HG03060 (cell line): ENCODE data around the gene GIPC3.
"Not testable (repeated sequence)": the region's sequence is repeated elsewhere in the genome, so short reads cannot be mapped to it uniquely, and the experiment has no call there.

ENCODE experiments used
- ATAC-seq: cut with Tn5 transposase; IDR thresholded peaks from one replicate; pipeline ENCODE4 v1.9.1; 2021; ENCODE audit warnings: low read depth, moderate number of reproducible peaks; ENCODE audit not compliant: unreplicated experiment

The GIPC3 gene

GRCh38 chr19:3615524-3616135 lies 30.4 kb downstream of the GIPC3 start:
- no peak for ATAC-seq

GRCh38 chr19:3617463-3617862 lies 32.2 kb downstream of the GIPC3 start:
- ATAC-seq = no peak

- no peak for ATAC-seq
Observed at GRCh38 chr19:3618144-3618810, 33.0 kb downstream of the GIPC3 start.

GRCh38 chr19:3618811-3619630 lies 33.7 kb downstream of the GIPC3 start:
- no peak for ATAC-seq

DNA sequence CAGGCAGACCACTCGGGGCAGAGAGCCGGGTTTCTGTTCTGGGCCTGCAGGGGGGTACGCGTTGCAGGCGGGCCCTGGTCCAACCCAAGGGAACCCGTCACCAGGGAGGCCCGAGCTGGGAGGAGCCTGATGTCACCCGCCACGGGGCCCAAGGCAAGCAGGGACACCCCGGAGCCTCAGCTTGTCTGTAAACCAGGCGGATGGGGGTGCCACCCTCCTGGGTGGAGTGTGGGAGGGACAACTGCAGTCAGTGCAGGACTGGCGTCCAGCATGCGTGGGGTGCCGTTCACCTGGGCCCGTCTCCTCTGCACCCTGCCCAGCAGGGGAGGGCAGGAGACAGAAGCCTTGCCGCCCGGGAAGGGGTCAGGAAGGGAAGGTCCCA lies 34.3 kb downstream of the GIPC3 start:
- no peak for ATAC-seq

DNA sequence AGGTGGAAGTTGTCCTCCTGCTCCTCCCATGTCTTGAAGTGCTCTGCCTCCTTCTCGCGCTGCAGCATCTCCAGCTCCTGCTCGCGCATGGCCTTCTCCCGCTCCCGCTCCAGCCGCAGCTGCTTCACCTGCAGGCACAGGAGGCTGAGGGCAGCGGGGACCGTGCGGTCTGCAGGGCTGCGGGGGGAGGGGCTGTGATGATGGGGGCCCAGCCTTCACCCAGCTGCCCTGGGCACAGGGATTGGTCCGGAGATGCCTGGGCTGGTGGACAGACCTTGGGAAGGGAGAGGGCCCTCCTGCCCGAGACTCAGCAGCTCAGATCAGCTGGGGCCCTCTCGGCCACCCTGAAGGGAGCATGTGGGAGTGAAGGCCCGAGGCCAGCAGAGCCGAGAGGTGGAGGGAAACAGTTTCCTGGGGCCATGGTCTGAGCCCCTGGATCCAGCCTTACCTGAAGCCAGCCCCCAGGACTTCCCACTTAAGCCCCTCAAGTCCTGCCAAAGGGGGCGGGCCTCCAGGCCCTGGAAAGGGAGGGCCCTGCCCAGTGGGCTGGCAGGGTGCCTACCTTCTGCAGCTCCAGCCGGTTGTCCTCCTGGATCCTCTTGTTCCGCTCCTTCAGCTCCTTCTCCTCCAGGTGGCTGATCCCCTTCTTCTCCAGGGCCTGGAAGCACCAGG lies 35.0 kb downstream of the GIPC3 start:
- no peak for ATAC-seq

GRCh38 chr19:3620817-3621547 lies 35.7 kb downstream of the GIPC3 start:
- no peak for ATAC-seq

GRCh38 chr19:3621689-3622088 lies 36.4 kb downstream of the GIPC3 start:
- no peak for ATAC-seq

- ATAC-seq = no peak
Observed at GRCh38 chr19:3622224-3622623, 36.9 kb downstream of the GIPC3 start.

DNA sequence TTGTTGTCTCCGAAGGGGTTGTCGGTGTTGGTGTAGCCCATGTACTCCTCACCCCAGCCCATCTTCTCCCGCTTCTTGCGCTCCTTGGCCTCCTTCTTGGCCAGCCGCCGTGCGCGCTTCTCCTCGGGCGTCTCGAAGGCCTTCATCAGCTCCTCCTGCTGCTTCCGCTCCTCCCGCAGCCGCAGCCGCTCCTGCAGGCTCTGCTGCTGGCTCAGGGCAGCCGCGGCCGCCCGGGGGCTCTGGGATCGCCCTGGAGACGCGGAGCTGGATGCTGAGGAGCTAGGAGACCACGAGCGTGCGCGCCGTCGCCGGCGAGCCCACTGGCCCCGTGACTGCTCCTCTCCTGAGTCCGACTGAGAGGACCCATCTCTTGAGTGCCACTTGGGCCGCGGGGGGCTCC lies 38.4 kb downstream of the GIPC3 start:
- ATAC-seq = no peak

DNA sequence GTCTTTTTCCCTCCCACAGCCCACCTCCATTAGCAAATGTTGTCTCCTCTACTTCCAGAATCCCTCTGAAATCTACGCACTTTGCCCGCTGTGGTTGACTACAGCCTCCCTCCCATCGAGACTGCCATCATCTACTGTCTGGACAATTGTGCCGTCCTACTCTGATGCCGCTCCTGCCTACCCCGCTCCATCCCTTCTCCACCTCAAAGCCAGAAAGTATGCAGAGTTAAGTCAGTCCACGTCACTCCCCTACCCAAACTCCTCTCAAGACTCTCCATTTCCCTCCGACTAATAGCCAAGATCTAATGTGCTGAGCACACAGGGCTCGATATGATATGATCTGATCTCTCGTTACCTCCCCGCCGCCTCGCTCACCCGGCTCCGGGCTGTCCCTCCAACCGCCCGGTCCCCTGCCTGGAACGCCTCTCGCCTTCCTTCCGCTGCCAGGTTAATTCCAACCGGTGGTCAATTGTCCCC lies 40.8 kb downstream of the GIPC3 start:
- ATAC-seq = no peak

GRCh38 chr19:3626473-3627350 lies 41.4 kb downstream of the GIPC3 start, which contains the start of gene CACTIN:
TSS of gene CACTIN (minus strand) at chr19:3626790. CDS start at chr19:3626762, 28 bp downstream.
- ATAC-seq = peak; percentile 76

DNA sequence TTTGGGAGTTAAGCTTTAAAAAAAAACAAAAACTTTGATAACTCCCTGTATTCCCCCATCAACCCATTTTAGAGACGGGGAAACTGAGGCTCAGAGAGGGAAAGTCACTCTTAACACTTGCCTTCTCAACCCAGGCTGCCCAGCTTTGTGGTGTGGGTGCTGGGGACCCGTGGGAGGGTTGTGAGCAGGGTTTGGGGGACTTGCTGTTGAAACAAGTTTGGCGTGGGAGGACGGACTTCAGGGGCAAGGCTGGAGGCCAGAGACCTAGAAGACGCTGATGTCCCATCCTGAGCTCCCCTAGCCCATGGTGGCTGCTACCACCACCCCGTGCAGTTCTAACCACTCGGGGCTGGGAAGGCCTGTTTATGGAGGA lies 42.1 kb downstream of the GIPC3 start:
- no peak for ATAC-seq

DNA sequence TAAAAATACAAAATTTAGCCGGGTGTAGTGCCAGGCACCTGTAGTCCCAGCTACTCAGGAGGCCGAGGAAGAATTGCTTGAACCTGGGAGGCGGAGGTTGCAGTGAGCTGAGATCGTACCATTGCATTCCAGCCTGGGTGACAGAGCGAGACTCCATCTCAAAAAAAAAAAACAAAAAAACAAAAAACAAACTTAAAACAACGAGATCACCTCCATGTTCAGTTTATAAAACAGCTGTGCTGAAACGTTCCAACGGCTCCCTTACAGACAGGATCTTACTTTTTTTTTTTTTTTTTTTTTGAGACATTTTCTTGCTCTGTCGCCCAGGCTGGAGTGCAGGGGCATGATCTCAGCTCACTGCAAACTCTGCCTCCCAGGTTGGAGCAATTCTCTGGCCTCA lies 43.5 kb downstream of the GIPC3 start:
- not testable (repeated sequence) for ATAC-seq

GRCh38 chr19:3631053-3631861 lies 46.0 kb downstream of the GIPC3 start:
- ATAC-seq = no peak

- no peak for ATAC-seq
Observed at GRCh38 chr19:3632098-3632497, 46.8 kb downstream of the GIPC3 start.

- no peak for ATAC-seq
Observed at GRCh38 chr19:3632739-3633558, 47.7 kb downstream of the GIPC3 start.

- no peak for ATAC-seq
Observed at GRCh38 chr19:3633559-3633988, 48.3 kb downstream of the GIPC3 start.
